Neuronal stem cell (in vitro differentiated cells): Measurements from ENCODE around the gene MRPS26.
"Not testable (repeated sequence)": the region's sequence is repeated elsewhere in the genome, so short reads cannot be mapped to it uniquely, and the experiment has no call there.

Experiments
- DNase-seq: peaks from one replicate; pipeline ENCODE4 v3.0.0-alpha.2; 2013; ENCODE audit warnings: low spot score
- H2AFZ ChIP-seq: one replicate; pipeline ENCODE4 v1.6.1; 2013; ENCODE audit warnings: mild to moderate bottlenecking, low read length, inconsistent platforms
- H2AK5ac ChIP-seq: 2 replicates; pipeline ENCODE4 v1.6.1; 2013; ENCODE audit warnings: low read depth, mild to moderate bottlenecking, inconsistent platforms, low read length, moderate library complexity, mixed read lengths
- H2BK120ac ChIP-seq: 2 replicates; pipeline ENCODE4 v1.6.1; 2013; ENCODE audit warnings: low read depth, mild to moderate bottlenecking, inconsistent platforms, low read length, moderate library complexity, mixed read lengths
- H2BK12ac ChIP-seq: one replicate; pipeline ENCODE4 v1.6.1; 2013; ENCODE audit warnings: low read length, inconsistent platforms
- H2BK15ac ChIP-seq: 2 replicates; pipeline ENCODE4 v1.6.1; 2013; ENCODE audit warnings: mild to moderate bottlenecking, low read length, inconsistent platforms, mixed read lengths
- H2BK5ac ChIP-seq: one replicate; pipeline ENCODE4 v1.6.1; 2013; ENCODE audit warnings: inconsistent platforms, mild to moderate bottlenecking, low read length, moderate library complexity
- H3K14ac ChIP-seq: one replicate; pipeline ENCODE4 v1.6.1; 2013; ENCODE audit warnings: low read length, inconsistent platforms
- H3K18ac ChIP-seq: 2 replicates; pipeline ENCODE4 v1.6.1; 2013; ENCODE audit warnings: low read length, inconsistent platforms
- H3K23ac ChIP-seq: 2 replicates; pipeline ENCODE4 v1.6.1; 2013; ENCODE audit warnings: low read depth, mild to moderate bottlenecking, mixed read lengths, low read length, inconsistent platforms; ENCODE audit not compliant: poor library complexity
- H3K27ac ChIP-seq: replicated peaks from 3 replicates; pipeline ENCODE4 v1.5.1; 2013; ENCODE audit warnings: low read length, inconsistent platforms
- H3K27me3 ChIP-seq, 3 experiments: 2 replicates each; pipeline ENCODE4 v1.6.1; 2013; ENCODE audit warnings: low read length in 3 of 3, mild to moderate bottlenecking in 2 of 3, inconsistent platforms in 1 of 3, low read depth in 1 of 3, mixed read lengths in 1 of 3, moderate library complexity in 1 of 3; ENCODE audit not compliant: control insufficient read depth in 3 of 3, insufficient read depth in 3 of 3
- H3K36me3 ChIP-seq, 2 donors: replicated peaks in 1 of 2; 2 replicates each; pipeline ENCODE4 v1.6.1; 2013; ENCODE audit warnings: low read length in 2 of 2; ENCODE audit not compliant: control insufficient read depth in 2 of 2, insufficient read depth in 2 of 2
- H3K4ac ChIP-seq: 2 replicates; pipeline ENCODE4 v1.6.1; 2013; ENCODE audit warnings: inconsistent platforms, mild to moderate bottlenecking, low read length, moderate library complexity
- H3K4me1 ChIP-seq, 2 donors: 1 replicate in 1 of 2; 2 replicates in 1 of 2; pipeline ENCODE4 v1.6.1; 2013; ENCODE audit warnings: low read length in 2 of 2, low read depth in 1 of 2; ENCODE audit not compliant: control insufficient read depth in 2 of 2, insufficient read depth in 1 of 2
- H3K4me2 ChIP-seq: one replicate; pipeline ENCODE4 v1.6.1; 2013; ENCODE audit warnings: mild to moderate bottlenecking, low read length, inconsistent platforms; ENCODE audit not compliant: insufficient read depth, poor library complexity, severe bottlenecking
- H3K4me3 ChIP-seq, 2 donors: 2 replicates each; pipeline ENCODE4 v1.5.1; 2013; ENCODE audit warnings: low read length in 2 of 2, mild to moderate bottlenecking in 2 of 2, inconsistent platforms in 1 of 2, moderate library complexity in 1 of 2
- H3K79me1 ChIP-seq: one replicate; pipeline ENCODE4 v1.6.1; 2013; ENCODE audit warnings: low read depth, mild to moderate bottlenecking, inconsistent platforms, low read length, moderate library complexity
- H3K9ac ChIP-seq: one replicate; pipeline ENCODE4 v1.6.1; 2013; ENCODE audit warnings: mild to moderate bottlenecking, low read depth, low read length, inconsistent platforms; ENCODE audit not compliant: poor library complexity
- H3K9me3 ChIP-seq, 2 donors: replicated peaks in 1 of 2; 2 replicates each; pipeline versions ENCODE3 to v1.6.1; 2013; ENCODE audit warnings: low read length in 2 of 2, mild to moderate bottlenecking in 2 of 2, inconsistent platforms in 1 of 2, low read depth in 1 of 2, mixed read lengths in 1 of 2, moderate library complexity in 1 of 2; ENCODE audit not compliant: control insufficient read depth in 2 of 2, insufficient read depth in 1 of 2
- H4K8ac ChIP-seq: one replicate; pipeline ENCODE4 v1.6.1; 2013; ENCODE audit warnings: low read depth, mild to moderate bottlenecking, inconsistent platforms, low read length, moderate library complexity
- H4K91ac ChIP-seq: one replicate; pipeline ENCODE4 v1.6.1; 2013; ENCODE audit warnings: low read length, low read depth, mild to moderate bottlenecking, inconsistent platforms; ENCODE audit not compliant: poor library complexity
- WGBS, 2 donors: extraction: QIAGEN DNeasy Blood & Tissue Kit; methylation state at CpG; one replicate each; pipeline ENCODE4 v1.1.7; 2013; ENCODE audit warnings: missing lambda C conversion rate in 2 of 2, mixed read lengths in 1 of 2; ENCODE audit not compliant: insufficient read length in 2 of 2, insufficient replicate concordance in 1 of 2; ENCODE audit errors: extremely low coverage in 2 of 2; 5-methylcytosine and 5-hydroxymethylcytosine counted together

The MRPS26 gene

DNA sequence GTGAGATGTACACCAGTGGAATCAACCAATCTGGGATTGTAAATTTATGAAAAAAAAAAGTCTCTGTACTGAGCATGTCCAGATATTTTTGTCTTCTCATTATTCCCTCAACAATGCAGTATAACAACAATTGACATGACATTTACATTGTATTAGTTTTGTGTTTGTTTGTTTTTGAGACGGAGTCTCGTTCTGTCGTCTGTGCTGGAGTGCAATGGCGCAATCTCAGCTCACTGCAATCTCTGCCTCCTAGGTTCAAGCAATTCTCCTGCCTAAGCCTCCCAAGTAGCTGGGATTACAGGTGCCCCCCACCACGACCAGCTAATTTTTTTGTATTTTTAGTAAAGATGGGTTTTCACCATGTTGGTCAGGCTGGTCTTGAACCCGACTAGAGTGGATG is 29.5 kb downstream of the MRPS26 start:
- no CpG with 5 or more reads among the region's 6 CpGs for WGBS, 2 donors

DNA sequence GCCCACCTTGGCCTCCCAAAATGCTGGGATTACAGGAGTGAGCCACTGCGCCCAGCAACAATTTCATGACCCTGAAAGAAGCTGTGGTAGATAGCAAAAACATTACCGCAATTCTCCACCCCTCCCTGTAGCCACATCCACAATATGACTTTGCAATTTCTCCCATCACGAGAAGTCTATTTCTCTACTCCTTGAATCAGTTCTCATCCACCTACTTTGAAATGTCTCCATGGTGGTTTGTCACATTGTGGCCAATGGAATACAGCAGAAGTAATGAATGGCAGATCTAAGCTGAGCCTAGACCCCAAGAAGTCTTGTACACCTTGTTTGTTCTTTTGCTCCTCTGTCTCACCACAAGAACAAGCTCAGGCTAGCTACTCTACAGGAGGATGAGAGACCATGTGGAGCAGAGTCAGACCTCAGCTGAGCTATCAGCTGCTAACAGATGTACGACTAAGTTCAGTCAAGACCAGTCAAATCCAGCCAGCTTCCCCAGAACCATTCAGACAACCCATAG is 31.8 kb downstream of the MRPS26 start:
- H2BK120ac ChIP-seq = no peak overlapping the region
- no CpG with 5 or more reads among the region's 4 CpGs for WGBS, 2 donors
- H4K91ac ChIP-seq = no peak overlapping the region
- no peak overlapping the region for H2BK15ac ChIP-seq
- H3K23ac ChIP-seq = no peak overlapping the region
- H3K4me1 ChIP-seq = peaks cover 2 to 3% of the 10 kb centered on the region in 2 donors
- no peaks in the 10 kb centered on the region for H3K79me1 ChIP-seq
- no peak overlapping the region for H3K27ac ChIP-seq
- no peak overlapping the region for H2AFZ ChIP-seq
- no peak for DNase-seq
- H3K14ac ChIP-seq = no peak overlapping the region
- no peak overlapping the region for H2AK5ac ChIP-seq
- no peak overlapping the region for H3K4me2 ChIP-seq
- no peak overlapping the region for H3K4me3 ChIP-seq
- no peak overlapping the region for H3K4ac ChIP-seq
- no peaks in the 10 kb centered on the region for H3K36me3 ChIP-seq
- no peak overlapping the region for H3K18ac ChIP-seq
- H2BK12ac ChIP-seq = no peak overlapping the region
- H3K9me3 ChIP-seq = no peaks in the 10 kb centered on the region
- H4K8ac ChIP-seq = no peak overlapping the region
- H2BK5ac ChIP-seq = no peak overlapping the region
- peaks cover 6 to 41% (median 21%) of the 10 kb centered on the region in 3 experiments for H3K27me3 ChIP-seq
- no peak overlapping the region for H3K9ac ChIP-seq

More for the DNA sequence above, 29.5 kb downstream of the MRPS26 start:
- H4K8ac ChIP-seq, H4K91ac ChIP-seq, H3K23ac ChIP-seq, H3K18ac ChIP-seq, H3K9me3 ChIP-seq, H2BK15ac ChIP-seq, H3K27ac ChIP-seq, H3K4me3 ChIP-seq, H2AFZ ChIP-seq, H3K14ac ChIP-seq, H2BK120ac ChIP-seq, H3K4ac ChIP-seq, H3K4me1 ChIP-seq, H3K4me2 ChIP-seq, H3K36me3 ChIP-seq, H2BK12ac ChIP-seq, H2AK5ac ChIP-seq, H2BK5ac ChIP-seq, H3K79me1 ChIP-seq, DNase-seq, H3K9ac ChIP-seq: not testable (repeated sequence)
- H3K27me3 ChIP-seq = peaks cover 10 to 25% (median 24%) of the 10 kb centered on the region in 3 experiments

- no peak for DNase-seq
- Histone ChIP-seq H3K9me3 (no peaks in the 10 kb centered on the region), H3K79me1 (no peaks in the 10 kb centered on the region), H2AK5ac (no peak overlapping the region), H3K14ac (no peak overlapping the region), H2BK5ac (no peak overlapping the region), H2BK12ac (peak overlapping the region; percentile 76), H3K4ac (no peak overlapping the region), H3K27ac (no peak overlapping the region), H3K4me3 (no peak overlapping the region), H2BK120ac (no peak overlapping the region), H3K23ac (no peak overlapping the region), H3K36me3 (no peaks in the 10 kb centered on the region), H3K18ac (no peak overlapping the region), H3K4me1 (peaks cover 0 to 4% of the 10 kb centered on the region in 2 donors), H2AFZ (no peak overlapping the region), H4K8ac (no peak overlapping the region), H3K4me2 (no peak overlapping the region), H4K91ac (no peak overlapping the region), H2BK15ac (no peak overlapping the region), H3K9ac (peak overlapping the region; percentile 45), H3K27me3 (peaks cover 11 to 66% (median 35%) of the 10 kb centered on the region in 3 experiments)
- WGBS, 2 donors = no CpG with 5 or more reads among the region's 6 CpGs
These were observed 35.1 kb downstream of the MRPS26 start for GRCh38 chr20:3080939-3081388.

GRCh38 chr20:3081641-3082040 is 35.8 kb downstream of the MRPS26 start:
- no peak overlapping the region for H3K4ac ChIP-seq
- no peaks in the 10 kb centered on the region for H3K9me3 ChIP-seq
- H2AK5ac ChIP-seq = no peak overlapping the region
- H2BK120ac ChIP-seq = no peak overlapping the region
- no peak overlapping the region for H4K91ac ChIP-seq
- no peak overlapping the region for H3K9ac ChIP-seq
- H3K4me2 ChIP-seq = no peak overlapping the region
- H3K27ac ChIP-seq = no peak overlapping the region
- H3K79me1 ChIP-seq = no peaks in the 10 kb centered on the region
- H3K23ac ChIP-seq = no peak overlapping the region
- no peak overlapping the region for H2BK15ac ChIP-seq
- no CpG with 5 or more reads among the region's 11 CpGs for WGBS, 2 donors
- no peak overlapping the region for H2BK12ac ChIP-seq
- no peak overlapping the region for H3K18ac ChIP-seq
- no peak for DNase-seq
- no peak overlapping the region for H2BK5ac ChIP-seq
- no peak overlapping the region for H3K4me3 ChIP-seq
- peaks cover 0 to 4% of the 10 kb centered on the region in 2 donors for H3K4me1 ChIP-seq
- peaks cover 11 to 67% (median 35%) of the 10 kb centered on the region in 3 experiments for H3K27me3 ChIP-seq
- no peak overlapping the region for H4K8ac ChIP-seq
- H3K14ac ChIP-seq = no peak overlapping the region
- no peaks in the 10 kb centered on the region for H3K36me3 ChIP-seq
- no peak overlapping the region for H2AFZ ChIP-seq
